Right lobe of liver (tissue), 6 donors: Measurements from ENCODE around the gene SLFN11. TPM values are rescaled to one million over a fixed set of nuclear protein-coding genes. Genes with fewer than 3 reads are reported as not detected.
"Not testable (repeated sequence)": the region's sequence is repeated elsewhere in the genome, so short reads cannot be mapped to it uniquely, and the experiment has no call there.

ENCODE experiments used
- ATAC-seq, 4 donors: fragments of 200-7000 bp; cut with Tn5 transposase; one replicate each; pipeline ENCODE4 v1.9.1; 2020; ENCODE audit warnings: mild to moderate bottlenecking in 4 of 4, moderate library complexity in 4 of 4
- DNase-seq, 3 donors: peaks; one replicate each; pipeline ENCODE4 v3.0.0-alpha.2; 2020
- H3K27ac ChIP-seq, 3 donors: fragments of 200-600 bp; one replicate each; pipeline ENCODE4 v1.8.0; 2022
- H3K27me3 ChIP-seq, 2 donors: fragments of 200-600 bp; one replicate each; pipeline ENCODE4 v1.8.0; 2022
- H3K36me3 ChIP-seq, 4 donors: fragments of 200-600 bp; sonication (generic) in 1 of 4; one replicate each; pipeline versions ENCODE4 v1.5.1 to v1.8.0; 2017 to 2022; ENCODE audit warnings: control low read depth in 1 of 4
- H3K4me1 ChIP-seq, 4 donors: fragments of 200-600 bp; sonication (generic) in 1 of 4; one replicate each; pipeline versions ENCODE4 v1.5.1 to v1.8.0; 2017 to 2022; ENCODE audit warnings: control low read depth in 1 of 4
- H3K4me3 ChIP-seq, 3 donors: fragments of 200-600 bp; one replicate each; pipeline ENCODE4 v1.8.0; 2022
- H3K9me3 ChIP-seq, 4 donors: fragments of 200-600 bp; sonication (generic) in 1 of 4; one replicate each; pipeline versions ENCODE4 v1.5.1 to v1.8.0; 2017 to 2022; ENCODE audit warnings: control low read depth in 1 of 4
- POLR2A ChIP-seq: fragments of 450-650 bp; IDR thresholded peaks from one replicate; pipeline ENCODE4 v1.6.1; 2017; ENCODE audit warnings: antibody characterized with exemption, mild to moderate bottlenecking
- WGBS: methylation state at CpG from one replicate; pipeline ENCODE4 v1.1.6; 2018; ENCODE audit warnings: low coverage, low lambda C conversion rate; ENCODE audit not compliant: insufficient coverage; ENCODE audit errors: missing lambda C conversion rate; 5-methylcytosine and 5-hydroxymethylcytosine counted together
- intact Hi-C, 2 donors: fragments of 100-400 bp; cut with DNase I; formaldehyde crosslinking; loops; one replicate each; pipeline versions ENCODE4 v1.11.2 to v1.14.1; 2022
- small RNA-seq, 2 experiments: library from RNA; depleted of rRNA; stranded (forward); fragments of <200 nt; gene quantifications; one replicate each; pipeline ENCODE3, GENCODE V24; 2016
- total RNA-seq, 6 experiments: library from RNA; depleted of rRNA in 2 of 6; stranded (reverse); fragments of >200 nt in 2 of 6; fragmentation: NEBNext Ultra II Directional in 3 of 6; extraction: Animal tissue kit (Norgen Biotek cat#: 25700) in 3 of 6; gene quantifications; one replicate each; pipeline versions ENCODE4 v1.1.0 to v1.2.4, GENCODE V29; 2016 to 2023
- TF ChIP-seq, protein P1 (sequence below), 4 donors: fragments of 200-600 bp in 3 of 4; fragments of 450-650 bp in 1 of 4; IDR thresholded peaks; one replicate each; pipeline versions ENCODE4 v1.5.1 to v1.8.0; 2016 to 2022; ENCODE audit warnings: antibody characterized with exemption in 4 of 4, mild to moderate bottlenecking in 2 of 4
- donor health status: DM: no; HTN: yes; CAD: no.
- donor health status: DM: no; HTN: no; CAD: no.
- donor health status: DM: no; HTN: no; CAD: no.
- donor health status: DM: no; HTN: yes; CAD: no.
- donor health status: DM: no; HTN: yes; CAD: no.

SLFN11 gene
- total RNA-seq, 6 experiments from 2014 or later, result 1.4 to 8.9 (median 6.0) TPM

GRCh38 chr17:35313875-35314409 lies 59.5 kb downstream of the SLFN11 start:
- Histone ChIP-seq H3K36me3 (no peaks in the 10 kb centered on the region), H3K27me3 (no peaks in the 10 kb centered on the region), H3K9me3 (no peaks in the 10 kb centered on the region), H3K27ac (no peak overlapping the region), H3K4me3 (peak overlapping the region; percentile 1 to 13 (median 8)), H3K4me1 (no peaks in the 10 kb centered on the region)
- intact Hi-C loops, result loop anchor here (5.0 kb wide), 1 partner anchor 218 kb away; no protein-coding TSS in a partner anchor
- 4% methylated on average over 5 of the region's 19 CpGs for WGBS
- peak in 1 of 3 donors; percentile 34 for DNase-seq
- peak; percentile 7 to 40 (median 36) for ATAC-seq
- TF ChIP-seq, protein P1, sequence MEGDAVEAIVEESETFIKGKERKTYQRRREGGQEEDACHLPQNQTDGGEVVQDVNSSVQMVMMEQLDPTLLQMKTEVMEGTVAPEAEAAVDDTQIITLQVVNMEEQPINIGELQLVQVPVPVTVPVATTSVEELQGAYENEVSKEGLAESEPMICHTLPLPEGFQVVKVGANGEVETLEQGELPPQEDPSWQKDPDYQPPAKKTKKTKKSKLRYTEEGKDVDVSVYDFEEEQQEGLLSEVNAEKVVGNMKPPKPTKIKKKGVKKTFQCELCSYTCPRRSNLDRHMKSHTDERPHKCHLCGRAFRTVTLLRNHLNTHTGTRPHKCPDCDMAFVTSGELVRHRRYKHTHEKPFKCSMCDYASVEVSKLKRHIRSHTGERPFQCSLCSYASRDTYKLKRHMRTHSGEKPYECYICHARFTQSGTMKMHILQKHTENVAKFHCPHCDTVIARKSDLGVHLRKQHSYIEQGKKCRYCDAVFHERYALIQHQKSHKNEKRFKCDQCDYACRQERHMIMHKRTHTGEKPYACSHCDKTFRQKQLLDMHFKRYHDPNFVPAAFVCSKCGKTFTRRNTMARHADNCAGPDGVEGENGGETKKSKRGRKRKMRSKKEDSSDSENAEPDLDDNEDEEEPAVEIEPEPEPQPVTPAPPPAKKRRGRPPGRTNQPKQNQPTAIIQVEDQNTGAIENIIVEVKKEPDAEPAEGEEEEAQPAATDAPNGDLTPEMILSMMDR (IDR thresholded peaks at IDR 0.05), result no peak
- no peak for TF ChIP-seq POLR2A

- Histone ChIP-seq H3K27ac (peak overlapping the region in 2 of 3 donors; percentile 25 to 41), H3K4me3 (peak overlapping the region; percentile 1 to 13 (median 8)), H3K4me1 (no peaks in the 10 kb centered on the region), H3K9me3 (no peaks in the 10 kb centered on the region), H3K27me3 (no peaks in the 10 kb centered on the region), H3K36me3 (no peaks in the 10 kb centered on the region)
- WGBS, result 4% methylated on average over 10 of the region's 20 CpGs
- DNase-seq (peak; percentile 28 to 60 (median 56)), ATAC-seq (peak; percentile 93 to 96 (median 94))
- intact Hi-C loops, result loop anchor here (5.0 kb wide), 1 partner anchor 219 kb away; no protein-coding TSS in a partner anchor
- no peak for TF ChIP-seq POLR2A
- TF ChIP-seq, protein P1 (IDR thresholded peaks at IDR 0.05), result peak; percentile 78 to 85 (median 82)
Measured at GRCh38 chr17:35312790-35313711, 60.4 kb downstream of the SLFN11 start.

- H3K36me3 ChIP-seq, result no peaks in the 10 kb centered on the region
- H3K27ac ChIP-seq, result no peak overlapping the region
- intact Hi-C loops, result loop anchor here (5.0 kb wide), 1 partner anchor 220 kb away; no protein-coding TSS in a partner anchor
- H3K27me3 ChIP-seq, result no peaks in the 10 kb centered on the region
- no peaks in the 10 kb centered on the region for H3K9me3 ChIP-seq
- no peak for TF ChIP-seq POLR2A
- TF ChIP-seq, protein P1 (IDR thresholded peaks at IDR 0.05), result no peak
- DNase-seq (no peak), ATAC-seq (no peak)
- 58% methylated on average over 3 of the region's 3 CpGs for WGBS
- no peaks in the 10 kb centered on the region for H3K4me1 ChIP-seq
- no peak overlapping the region for H3K4me3 ChIP-seq
Measured at GRCh38 chr17:35312346-35312745, 61.1 kb downstream of the SLFN11 start.

DNA sequence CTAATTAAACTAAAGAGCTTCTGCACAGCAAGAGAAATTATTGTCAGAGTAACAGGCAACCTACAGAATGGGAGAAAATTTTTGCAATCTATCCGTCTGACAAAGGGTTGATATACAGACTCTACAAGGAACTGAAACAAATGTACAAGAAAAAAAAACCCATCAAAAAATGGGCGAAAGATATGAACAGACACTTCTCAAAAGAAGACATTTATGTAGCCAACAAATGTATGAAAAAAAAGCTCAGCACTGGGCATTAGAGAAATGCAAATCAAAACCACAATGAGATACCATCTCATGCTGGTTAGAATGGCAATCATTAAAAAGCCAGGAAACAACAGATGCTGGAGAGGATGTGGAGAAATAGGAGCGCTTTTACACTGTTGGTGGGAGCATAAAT lies 64.1 kb downstream of the SLFN11 start:
- not testable (repeated sequence) for H3K36me3 ChIP-seq
- 66% methylated on average over 3 of the region's 3 CpGs for WGBS

More for the DNA sequence above, 64.1 kb downstream of the SLFN11 start:
- H3K27ac ChIP-seq, DNase-seq, H3K27me3 ChIP-seq, H3K9me3 ChIP-seq, H3K4me1 ChIP-seq, intact Hi-C loops, H3K4me3 ChIP-seq, ATAC-seq: not testable (repeated sequence)

Small RNA genes lying within 50 kb of the gene (small RNA-seq; reads per million reads assigned to genes)
- 0 reads per million in 2 experiments for gene AC060766.3
- gene AC060766.5, result 0 reads per million in 2 experiments

Other genes with a start within 250 kb of the SLFN11 start
- 10 to 100 TPM in 1 of 6 experiments, 1 to 10 TPM in 5; 4.9 to 12.3 (median 5.9) TPM for gene NLE1, start 231.3 kb downstream of the SLFN11 start, total RNA-seq
- under 1 TPM in 2 of 6 experiments, not detected in 4; 0.07 to 0.19 TPM for gene UNC45B, start 225.8 kb downstream of the SLFN11 start, total RNA-seq
- gene SLC35G3, start 179.2 kb downstream of the SLFN11 start, total RNA-seq, result not detected
- gene SLFN5, start 130.5 kb downstream of the SLFN11 start, total RNA-seq, result 1 to 10 TPM; 4.9 to 7.9 (median 5.5) TPM
- gene SLFN12, start 58.9 kb upstream of the SLFN11 start, total RNA-seq, result 1 to 10 TPM in 5 of 6 experiments, under 1 TPM in 1; 0.84 to 3.3 (median 1.6) TPM
- 1 to 10 TPM in 5 of 6 experiments, under 1 TPM in 1; 0.68 to 4.1 (median 1.8) TPM for gene SLFN13, start 75.1 kb upstream of the SLFN11 start, total RNA-seq
- 1 to 10 TPM in 1 of 6 experiments, under 1 TPM in 4, not detected in 1; 0.32 to 2.6 (median 0.69) TPM for gene SLFN12L, start 164.1 kb upstream of the SLFN11 start, total RNA-seq
- under 1 TPM in 2 of 6 experiments, not detected in 4; 0.12 to 0.42 TPM for gene SLFN14, start 187.2 kb upstream of the SLFN11 start, total RNA-seq
- gene PEX12, start 204.9 kb upstream of the SLFN11 start, total RNA-seq, result 1 to 10 TPM; 2.9 to 6.4 (median 4.3) TPM
- 10 to 100 TPM; 33.8 to 62.7 (median 40.8) TPM for gene AP2B1, start 213.7 kb upstream of the SLFN11 start, total RNA-seq